PC-9 (cell line): ENCODE data around the gene DNAH12. TPM values are rescaled to one million over a fixed set of nuclear protein-coding genes. Genes with fewer than 3 reads are reported as not detected.

Experiments used
- BruUV-seq: library from RNA; stranded (reverse); fragments of 400-500 nt; replicated peaks from 2 replicates; lab custom pipeline; 2021; lab: Mats Ljungman, UMichigan
- CTCF ChIA-PET: fragments of 300-600 bp; sonication (Branson Sonifier 250); formaldehyde crosslinking; loops from one replicate; lab custom pipeline; 2022; ENCODE audit warnings: antibody characterized with exemption; lab: Charles Lee
- POLR2A ChIA-PET: fragments of 300-600 bp; sonication (Branson Sonifier 250); formaldehyde crosslinking; loops from one replicate; lab custom pipeline; 2022; ENCODE audit warnings: antibody characterized with exemption; ENCODE audit not compliant: unreplicated experiment; lab: Charles Lee
- DNase-seq, 2 experiments: peaks; one replicate each; pipeline versions ENCODE4 v3.0.0 to v3.0.0-alpha.2; 2015 to 2022; ENCODE audit warnings: mixed read lengths in 1 of 2
- H2AFZ ChIP-seq: fragments of 200-600 bp; sonication (generic); 2 replicates; pipeline ENCODE4 v1.8.1; 2017; ENCODE audit warnings: antibody characterized with exemption
- H3F3A ChIP-seq: fragments of 200-600 bp; sonication (generic); 2 replicates; pipeline ENCODE4 v1.8.1; 2017; ENCODE audit warnings: antibody characterized with exemption, mild to moderate bottlenecking, low read depth; ENCODE audit not compliant: insufficient read depth
- H3K27ac ChIP-seq: fragments of 200-600 bp; sonication (generic); 2 replicates; pipeline ENCODE4 v1.6.1; 2016; ENCODE audit warnings: mixed run types
- H3K27me3 ChIP-seq: fragments of 200-600 bp; sonication (generic); 2 replicates; pipeline ENCODE4 v1.6.1; 2016; ENCODE audit warnings: low read depth, mixed run types; ENCODE audit not compliant: insufficient read depth
- H3K36me3 ChIP-seq: fragments of 200-600 bp; sonication (generic); 2 replicates; pipeline ENCODE4 v1.6.1; 2016; ENCODE audit warnings: low read depth, mixed run types
- H3K4me1 ChIP-seq: fragments of 200-600 bp; sonication (generic); replicated peaks from 2 replicates; pipeline ENCODE4 v1.6.1; 2016; ENCODE audit warnings: mixed run types; ENCODE audit not compliant: insufficient read depth
- H3K4me2 ChIP-seq: fragments of 200-600 bp; sonication (generic); 2 replicates; pipeline ENCODE4 v1.6.1; 2017; ENCODE audit warnings: mixed run types
- H3K4me3 ChIP-seq: fragments of 200-600 bp; sonication (generic); 2 replicates; pipeline ENCODE4 v1.6.1; 2016; ENCODE audit warnings: mixed run types
- H3K79me2 ChIP-seq: fragments of 200-600 bp; sonication (generic); 2 replicates; pipeline ENCODE4 v1.6.1; 2017; ENCODE audit warnings: low read depth, mixed run types
- H3K9me2 ChIP-seq: fragments of 200-600 bp; sonication (generic); 2 replicates; pipeline ENCODE4 v1.8.1; 2017; ENCODE audit warnings: mild to moderate bottlenecking; ENCODE audit not compliant: insufficient read depth
- H3K9me3 ChIP-seq: fragments of 200-600 bp; sonication (generic); 2 replicates; pipeline ENCODE4 v1.8.1; 2016; ENCODE audit warnings: low read depth; ENCODE audit not compliant: insufficient read depth
- H4K20me1 ChIP-seq: fragments of 200-600 bp; sonication (generic); 2 replicates; pipeline ENCODE4 v1.8.1; 2017; ENCODE audit not compliant: insufficient read depth
- EZH2 ChIP-seq: fragments of 200-600 bp; sonication (generic); IDR thresholded peaks from 2 replicates; pipeline ENCODE4 v1.8.0; 2017; ENCODE audit warnings: antibody characterized with exemption, low read depth
- intact Hi-C: fragments of 100-400 bp; cut with micrococcal nuclease; formaldehyde crosslinking; loops from one replicate; pipeline ENCODE4 v1.10.0; 2022; ENCODE audit not compliant: unreplicated experiment
- total RNA-seq: library from RNA; stranded (reverse); gene quantifications from 2 replicates; pipeline ENCODE4 v1.2.3, GENCODE V29; 2021
- TF ChIP-seq, protein P1 (sequence below): fragments of 200-600 bp; sonication (generic); conservative IDR thresholded peaks from 2 replicates; pipeline ENCODE4 v1.6.1; 2017; ENCODE audit warnings: mixed run types, antibody characterized with exemption, mild to moderate bottlenecking, moderate library complexity

Gene DNAH12
- total RNA-seq, 1 experiment from 2014 or later: 0.22 TPM

DNA sequence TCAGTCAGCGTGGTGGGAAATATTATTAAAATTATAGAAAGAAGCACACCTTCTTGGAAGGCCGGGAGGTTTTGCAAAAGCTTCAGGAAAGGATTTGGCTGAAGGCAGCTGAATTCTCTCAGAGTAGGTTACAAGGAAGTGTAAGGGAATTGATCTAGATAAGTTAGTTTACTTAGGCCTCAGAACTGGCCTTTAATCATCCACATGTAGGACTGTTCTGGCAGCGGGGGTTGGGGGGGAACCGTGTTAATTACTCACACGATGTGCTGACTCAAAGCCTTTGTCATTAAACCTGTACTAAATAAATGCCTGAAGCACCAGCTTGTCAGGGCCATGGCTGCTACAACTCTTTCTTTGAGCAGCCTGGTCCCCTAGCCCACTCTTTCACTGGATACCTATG is 264.5 kb downstream of the DNAH12 start:
- TF ChIP-seq, protein P1, sequence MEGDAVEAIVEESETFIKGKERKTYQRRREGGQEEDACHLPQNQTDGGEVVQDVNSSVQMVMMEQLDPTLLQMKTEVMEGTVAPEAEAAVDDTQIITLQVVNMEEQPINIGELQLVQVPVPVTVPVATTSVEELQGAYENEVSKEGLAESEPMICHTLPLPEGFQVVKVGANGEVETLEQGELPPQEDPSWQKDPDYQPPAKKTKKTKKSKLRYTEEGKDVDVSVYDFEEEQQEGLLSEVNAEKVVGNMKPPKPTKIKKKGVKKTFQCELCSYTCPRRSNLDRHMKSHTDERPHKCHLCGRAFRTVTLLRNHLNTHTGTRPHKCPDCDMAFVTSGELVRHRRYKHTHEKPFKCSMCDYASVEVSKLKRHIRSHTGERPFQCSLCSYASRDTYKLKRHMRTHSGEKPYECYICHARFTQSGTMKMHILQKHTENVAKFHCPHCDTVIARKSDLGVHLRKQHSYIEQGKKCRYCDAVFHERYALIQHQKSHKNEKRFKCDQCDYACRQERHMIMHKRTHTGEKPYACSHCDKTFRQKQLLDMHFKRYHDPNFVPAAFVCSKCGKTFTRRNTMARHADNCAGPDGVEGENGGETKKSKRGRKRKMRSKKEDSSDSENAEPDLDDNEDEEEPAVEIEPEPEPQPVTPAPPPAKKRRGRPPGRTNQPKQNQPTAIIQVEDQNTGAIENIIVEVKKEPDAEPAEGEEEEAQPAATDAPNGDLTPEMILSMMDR: no peak
- TF ChIP-seq EZH2: no peak
- no peak overlapping the region for H3K4me2 ChIP-seq
- CTCF ChIA-PET: no interaction called here
- H3K9me3 ChIP-seq: no peaks in the 10 kb centered on the region
- H3K27me3 ChIP-seq: no peaks in the 10 kb centered on the region
- no TSS peak for BruUV-seq
- H3K79me2 ChIP-seq: no peaks in the 10 kb centered on the region
- no peak for DNase-seq
- H3K9me2 ChIP-seq: no peaks in the 10 kb centered on the region
- no peak overlapping the region for H2AFZ ChIP-seq
- POLR2A ChIA-PET: interaction anchor here (0.5 to 0.7 kb wide), 3 partner anchors 9 to 302 kb away, joined by 7 to 12 read pairs (median 8); no protein-coding TSS in a partner anchor
- intact Hi-C loops: no loop called here
- no peaks in the 10 kb centered on the region for H4K20me1 ChIP-seq
- no peak overlapping the region for H3K27ac ChIP-seq
- no peak overlapping the region for H3K4me3 ChIP-seq
- H3K36me3 ChIP-seq: no peaks in the 10 kb centered on the region
- H3K4me1 ChIP-seq: no peaks in the 10 kb centered on the region
- H3F3A ChIP-seq: no peaks in the 10 kb centered on the region

DNA sequence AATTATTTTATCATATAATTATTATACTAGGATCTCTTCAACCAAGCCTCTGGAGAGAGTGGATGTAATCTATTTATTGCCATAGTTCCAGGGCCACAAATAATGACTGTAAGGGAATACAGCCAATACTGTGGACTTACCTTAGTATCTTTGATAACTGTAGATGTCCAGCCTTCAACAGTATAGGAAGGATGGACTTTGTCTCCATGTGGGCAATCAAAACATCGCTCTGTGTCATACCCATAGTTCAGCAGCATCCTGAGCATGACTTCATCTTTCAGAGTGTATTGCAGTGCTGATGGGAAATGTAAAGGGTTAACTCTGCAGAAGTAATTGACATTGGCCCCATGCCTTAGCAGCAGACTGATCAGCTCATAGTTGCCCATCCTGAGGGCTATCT is 265.9 kb downstream of the DNAH12 start:
- no peaks in the 10 kb centered on the region for H3K79me2 ChIP-seq
- no peaks in the 10 kb centered on the region for H3K27me3 ChIP-seq
- ChIA-PET POLR2A (no interaction called here), CTCF (no interaction called here)
- no peaks in the 10 kb centered on the region for H3K9me2 ChIP-seq
- no peaks in the 10 kb centered on the region for H3K9me3 ChIP-seq
- no peaks in the 10 kb centered on the region for H3K4me1 ChIP-seq
- H4K20me1 ChIP-seq: no peaks in the 10 kb centered on the region
- BruUV-seq: no TSS peak
- no peak overlapping the region for H3K4me2 ChIP-seq
- no peak for TF ChIP-seq EZH2
- TF ChIP-seq, protein P1: no peak
- no peaks in the 10 kb centered on the region for H3K36me3 ChIP-seq
- intact Hi-C loops: no loop called here
- H3K4me3 ChIP-seq: no peak overlapping the region
- no peaks in the 10 kb centered on the region for H3F3A ChIP-seq
- no peak overlapping the region for H2AFZ ChIP-seq
- no peak overlapping the region for H3K27ac ChIP-seq
- no peak for DNase-seq

DNA sequence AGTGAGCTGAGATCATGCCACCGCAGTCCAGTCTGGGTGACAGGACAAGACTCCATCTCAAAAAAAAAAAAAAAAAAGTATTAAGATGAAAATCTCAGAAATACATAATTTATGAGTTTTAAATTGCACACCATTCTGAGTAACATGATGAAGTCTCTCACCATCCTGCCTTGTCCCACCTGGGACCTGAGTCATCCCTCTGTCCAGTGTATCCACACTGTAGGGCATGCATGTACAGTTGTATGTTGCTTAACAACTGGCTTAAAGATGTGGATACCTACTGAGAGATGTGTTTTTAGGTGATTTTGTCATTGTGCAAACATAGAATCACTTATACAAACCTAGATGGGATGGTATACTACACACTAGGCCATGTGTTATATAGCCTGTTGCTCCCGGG is 268.8 kb downstream of the DNAH12 start:
- Histone ChIP-seq H3K79me2 (no peaks in the 10 kb centered on the region), H3K27me3 (no peaks in the 10 kb centered on the region), H3K4me2 (no peak overlapping the region), H3K9me2 (no peaks in the 10 kb centered on the region), H3K36me3 (no peaks in the 10 kb centered on the region), H3K9me3 (no peaks in the 10 kb centered on the region), H4K20me1 (no peaks in the 10 kb centered on the region), H3K4me1 (no peaks in the 10 kb centered on the region), H3K4me3 (no peak overlapping the region), H3K27ac (no peak overlapping the region), H2AFZ (no peak overlapping the region), H3F3A (no peaks in the 10 kb centered on the region)
- ChIA-PET CTCF (no interaction called here), POLR2A (no interaction called here)
- no peak for DNase-seq
- no peak for TF ChIP-seq EZH2
- TF ChIP-seq, protein P1: no peak
- no TSS peak for BruUV-seq
- intact Hi-C loops: no loop called here
